Measurements from ENCODE around the gene ZNF160.

DNA sequence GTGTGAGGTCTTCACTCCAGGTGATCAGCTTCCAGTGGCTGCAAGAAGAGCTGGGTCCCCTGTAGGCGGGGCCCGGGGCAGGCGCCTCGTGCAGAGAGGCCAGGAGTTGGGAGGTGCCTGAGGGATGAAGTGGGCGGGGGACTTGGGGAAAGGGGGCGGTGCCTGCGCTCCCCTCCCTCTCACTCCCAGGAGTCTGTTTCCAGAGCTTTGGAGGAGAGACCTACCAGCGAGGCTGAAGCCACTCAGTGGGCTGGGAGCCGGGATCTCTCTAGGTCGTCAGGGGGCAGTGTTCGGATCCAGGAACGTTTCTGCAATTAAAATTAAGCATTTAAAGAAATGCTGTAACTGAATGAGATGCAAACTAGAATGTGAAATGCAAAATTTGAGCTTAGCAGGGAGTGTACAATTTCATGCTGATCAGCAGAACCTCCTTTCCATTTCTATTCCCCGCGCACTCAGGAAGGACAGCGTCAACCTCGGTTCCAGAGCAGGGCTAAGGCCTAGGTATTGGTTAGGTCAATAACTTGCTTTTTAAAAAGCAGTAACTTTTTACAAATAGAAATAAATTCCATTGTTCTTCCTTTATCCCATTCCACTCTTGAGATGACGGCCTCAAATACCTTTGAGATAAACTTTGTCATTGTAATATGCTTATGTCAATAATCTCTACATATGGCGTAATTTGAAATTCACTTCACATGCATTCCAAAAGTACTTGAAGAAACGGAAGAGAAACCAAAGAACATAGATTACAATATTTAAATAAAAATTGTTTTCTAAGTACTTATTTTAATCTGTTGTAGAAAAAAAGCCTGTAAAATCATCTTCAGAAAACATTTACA lies 11.6 kb downstream of the ZNF160 start:
- TF ChIP-seq, protein P1, sequence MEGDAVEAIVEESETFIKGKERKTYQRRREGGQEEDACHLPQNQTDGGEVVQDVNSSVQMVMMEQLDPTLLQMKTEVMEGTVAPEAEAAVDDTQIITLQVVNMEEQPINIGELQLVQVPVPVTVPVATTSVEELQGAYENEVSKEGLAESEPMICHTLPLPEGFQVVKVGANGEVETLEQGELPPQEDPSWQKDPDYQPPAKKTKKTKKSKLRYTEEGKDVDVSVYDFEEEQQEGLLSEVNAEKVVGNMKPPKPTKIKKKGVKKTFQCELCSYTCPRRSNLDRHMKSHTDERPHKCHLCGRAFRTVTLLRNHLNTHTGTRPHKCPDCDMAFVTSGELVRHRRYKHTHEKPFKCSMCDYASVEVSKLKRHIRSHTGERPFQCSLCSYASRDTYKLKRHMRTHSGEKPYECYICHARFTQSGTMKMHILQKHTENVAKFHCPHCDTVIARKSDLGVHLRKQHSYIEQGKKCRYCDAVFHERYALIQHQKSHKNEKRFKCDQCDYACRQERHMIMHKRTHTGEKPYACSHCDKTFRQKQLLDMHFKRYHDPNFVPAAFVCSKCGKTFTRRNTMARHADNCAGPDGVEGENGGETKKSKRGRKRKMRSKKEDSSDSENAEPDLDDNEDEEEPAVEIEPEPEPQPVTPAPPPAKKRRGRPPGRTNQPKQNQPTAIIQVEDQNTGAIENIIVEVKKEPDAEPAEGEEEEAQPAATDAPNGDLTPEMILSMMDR (IDR thresholded peaks at IDR 0.05): no peak
- no peak for TF ChIP-seq POLR2A (IDR thresholded peaks at IDR 0.05)
